Measurements from ENCODE around the gene SPSB1.

Gene SPSB1

GRCh38 chr1:9338397-9339246, 45.9 kb downstream of the SPSB1 start:
- H3K27me3 Mint-ChIP-seq = no peaks in the 10 kb centered on the region
- no peak for ATAC-seq (ENCODE audit: low read depth)
- H3K9me3 Mint-ChIP-seq = no peaks in the 10 kb centered on the region
- no peaks in the 10 kb centered on the region for H3K4me1 Mint-ChIP-seq
- no peak overlapping the region for H3K4me3 Mint-ChIP-seq
- H3K27ac Mint-ChIP-seq = no peak overlapping the region
- peaks cover 5% of the 10 kb centered on the region for H3K36me3 Mint-ChIP-seq
- DNase-seq (ENCODE audit: low spot score in 2 of 2) = no peak

- peaks cover 5% of the 10 kb centered on the region for H3K36me3 Mint-ChIP-seq
- ATAC-seq (ENCODE audit: low read depth) (no peak), DNase-seq (ENCODE audit: low spot score in 2 of 2) (no peak)
- no peaks in the 10 kb centered on the region for H3K9me3 Mint-ChIP-seq
- no peaks in the 10 kb centered on the region for H3K27me3 Mint-ChIP-seq
- H3K27ac Mint-ChIP-seq = no peak overlapping the region
- no peaks in the 10 kb centered on the region for H3K4me1 Mint-ChIP-seq
- H3K4me3 Mint-ChIP-seq = no peak overlapping the region
Observed at GRCh38 chr1:9340172-9340854, 47.6 kb downstream of the SPSB1 start.

GRCh38 chr1:9340864-9341263, 48.2 kb downstream of the SPSB1 start:
- Mint-ChIP-seq H3K27me3 (no peaks in the 10 kb centered on the region), H3K4me3 (no peak overlapping the region), H3K4me1 (no peaks in the 10 kb centered on the region), H3K27ac (no peak overlapping the region), H3K36me3 (peaks cover 5% of the 10 kb centered on the region), H3K9me3 (no peaks in the 10 kb centered on the region)
- ATAC-seq (ENCODE audit: low read depth) (no peak), DNase-seq (ENCODE audit: low spot score in 2 of 2) (no peak)

GRCh38 chr1:9341301-9341845, 48.7 kb downstream of the SPSB1 start:
- Mint-ChIP-seq H3K27ac (no peak overlapping the region), H3K4me3 (no peak overlapping the region), H3K9me3 (no peaks in the 10 kb centered on the region), H3K27me3 (no peaks in the 10 kb centered on the region), H3K36me3 (peaks cover 5% of the 10 kb centered on the region), H3K4me1 (no peaks in the 10 kb centered on the region)
- DNase-seq (ENCODE audit: low spot score in 2 of 2) (no peak), ATAC-seq (ENCODE audit: low read depth) (no peak)

GRCh38 chr1:9343269-9343668, 50.6 kb downstream of the SPSB1 start:
- no peak for ATAC-seq (ENCODE audit: low read depth)
- Mint-ChIP-seq H3K4me1 (no peaks in the 10 kb centered on the region), H3K9me3 (no peaks in the 10 kb centered on the region), H3K27me3 (no peaks in the 10 kb centered on the region), H3K4me3 (no peak overlapping the region), H3K36me3 (peaks cover 5% of the 10 kb centered on the region), H3K27ac (no peak overlapping the region)
- DNase-seq (ENCODE audit: low spot score in 2 of 2) = no peak

GRCh38 chr1:9344426-9345200, 51.9 kb downstream of the SPSB1 start:
- DNase-seq (ENCODE audit: low spot score in 2 of 2) = no peak
- Mint-ChIP-seq H3K36me3 (peaks cover 5% of the 10 kb centered on the region), H3K27me3 (peaks cover 1% of the 10 kb centered on the region), H3K4me3 (no peak overlapping the region), H3K27ac (no peak overlapping the region), H3K4me1 (no peaks in the 10 kb centered on the region), H3K9me3 (no peaks in the 10 kb centered on the region)
- no peak for ATAC-seq (ENCODE audit: low read depth)

GRCh38 chr1:9345471-9345870, 52.8 kb downstream of the SPSB1 start:
- no peak for ATAC-seq (ENCODE audit: low read depth)
- Mint-ChIP-seq H3K4me3 (no peak overlapping the region), H3K36me3 (peaks cover 7% of the 10 kb centered on the region), H3K4me1 (no peaks in the 10 kb centered on the region), H3K27me3 (peaks cover 1% of the 10 kb centered on the region), H3K27ac (no peak overlapping the region), H3K9me3 (no peaks in the 10 kb centered on the region)
- no peak for DNase-seq (ENCODE audit: low spot score in 2 of 2)

- DNase-seq (ENCODE audit: low spot score in 2 of 2) (no peak), ATAC-seq (ENCODE audit: low read depth) (no peak)
- Mint-ChIP-seq H3K4me1 (no peaks in the 10 kb centered on the region), H3K4me3 (no peak overlapping the region), H3K27ac (no peak overlapping the region), H3K36me3 (peaks cover 7% of the 10 kb centered on the region), H3K27me3 (peaks cover 1% of the 10 kb centered on the region), H3K9me3 (no peaks in the 10 kb centered on the region)
Observed at GRCh38 chr1:9345922-9346321, 53.2 kb downstream of the SPSB1 start.

- H3K36me3 Mint-ChIP-seq = peaks cover 7% of the 10 kb centered on the region
- peaks cover 1% of the 10 kb centered on the region for H3K27me3 Mint-ChIP-seq
- DNase-seq (ENCODE audit: low spot score in 2 of 2) (no peak), ATAC-seq (ENCODE audit: low read depth) (no peak)
- no peak overlapping the region for H3K4me3 Mint-ChIP-seq
- H3K9me3 Mint-ChIP-seq = no peaks in the 10 kb centered on the region
- no peaks in the 10 kb centered on the region for H3K4me1 Mint-ChIP-seq
- no peak overlapping the region for H3K27ac Mint-ChIP-seq
Observed at GRCh38 chr1:9346566-9346965, 53.9 kb downstream of the SPSB1 start.

GRCh38 chr1:9347095-9347850, 54.6 kb downstream of the SPSB1 start:
- H3K9me3 Mint-ChIP-seq = no peaks in the 10 kb centered on the region
- no peak overlapping the region for H3K27ac Mint-ChIP-seq
- no peak overlapping the region for H3K4me3 Mint-ChIP-seq
- H3K27me3 Mint-ChIP-seq = peaks cover 1% of the 10 kb centered on the region
- H3K4me1 Mint-ChIP-seq = no peaks in the 10 kb centered on the region
- H3K36me3 Mint-ChIP-seq = peaks cover 7% of the 10 kb centered on the region
- ATAC-seq (ENCODE audit: low read depth) (no peak), DNase-seq (ENCODE audit: low spot score in 2 of 2) (no peak)

GRCh38 chr1:9349331-9349851, 56.7 kb downstream of the SPSB1 start:
- Mint-ChIP-seq H3K4me1 (no peaks in the 10 kb centered on the region), H3K4me3 (no peak overlapping the region), H3K9me3 (no peaks in the 10 kb centered on the region), H3K27me3 (peaks cover 1% of the 10 kb centered on the region), H3K27ac (no peak overlapping the region), H3K36me3 (peaks cover 2% of the 10 kb centered on the region)
- no peak for DNase-seq (ENCODE audit: low spot score in 2 of 2)
- no peak for ATAC-seq (ENCODE audit: low read depth)

GRCh38 chr1:9350013-9350908, 57.6 kb downstream of the SPSB1 start:
- H3K27ac Mint-ChIP-seq = no peak overlapping the region
- no peak overlapping the region for H3K4me3 Mint-ChIP-seq
- H3K27me3 Mint-ChIP-seq = peaks cover 1% of the 10 kb centered on the region
- DNase-seq (ENCODE audit: low spot score in 2 of 2) (no peak), ATAC-seq (ENCODE audit: low read depth) (no peak)
- H3K4me1 Mint-ChIP-seq = no peaks in the 10 kb centered on the region
- peaks cover 2% of the 10 kb centered on the region for H3K36me3 Mint-ChIP-seq
- no peaks in the 10 kb centered on the region for H3K9me3 Mint-ChIP-seq

Data from memory B cell (primary cell).